ENCODE measurements around the gene ZIC1.

ZIC1 gene

DNA sequence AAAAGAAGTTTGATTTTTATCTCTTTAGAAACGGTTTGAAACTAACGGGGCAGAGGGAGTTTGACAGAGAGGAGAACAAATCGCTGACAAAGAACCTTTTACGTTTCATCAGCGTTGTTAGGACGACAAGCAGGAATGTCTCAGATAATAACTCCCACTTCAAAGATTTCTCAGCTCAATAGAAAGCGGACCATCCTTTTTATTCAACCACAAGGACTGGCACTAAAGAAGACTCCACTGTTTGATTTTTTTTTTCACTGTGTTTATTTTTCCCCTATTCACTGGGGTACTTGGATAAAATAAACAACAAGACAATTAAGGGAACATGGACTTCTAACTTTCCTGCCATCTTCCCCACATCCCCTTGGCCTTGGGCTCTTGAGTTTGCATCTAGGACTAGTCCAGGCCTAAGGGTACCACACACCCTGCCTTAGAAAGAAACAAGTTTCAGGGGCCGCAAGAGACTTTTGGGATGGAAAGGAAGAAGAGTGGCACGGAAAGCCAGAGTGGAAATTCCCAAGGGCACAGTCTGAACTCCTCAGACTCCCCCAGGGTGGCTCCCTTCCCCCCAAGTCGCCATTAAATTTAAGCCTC lies 21.8 kb upstream of the ZIC1 start:
- ATAC-seq (ENCODE audit: low read depth) = no peak
- no peak overlapping the region for H3K4me3 Mint-ChIP-seq
- H3K4me1 Mint-ChIP-seq = no peaks in the 10 kb centered on the region
- no peak for DNase-seq (ENCODE audit: low spot score in 2 of 2)
- H3K36me3 Mint-ChIP-seq = no peaks in the 10 kb centered on the region
- H3K27me3 Mint-ChIP-seq = peaks cover 14% of the 10 kb centered on the region
- H3K9me3 Mint-ChIP-seq = peaks cover 2% of the 10 kb centered on the region
- no peak overlapping the region for H3K27ac Mint-ChIP-seq

DNA sequence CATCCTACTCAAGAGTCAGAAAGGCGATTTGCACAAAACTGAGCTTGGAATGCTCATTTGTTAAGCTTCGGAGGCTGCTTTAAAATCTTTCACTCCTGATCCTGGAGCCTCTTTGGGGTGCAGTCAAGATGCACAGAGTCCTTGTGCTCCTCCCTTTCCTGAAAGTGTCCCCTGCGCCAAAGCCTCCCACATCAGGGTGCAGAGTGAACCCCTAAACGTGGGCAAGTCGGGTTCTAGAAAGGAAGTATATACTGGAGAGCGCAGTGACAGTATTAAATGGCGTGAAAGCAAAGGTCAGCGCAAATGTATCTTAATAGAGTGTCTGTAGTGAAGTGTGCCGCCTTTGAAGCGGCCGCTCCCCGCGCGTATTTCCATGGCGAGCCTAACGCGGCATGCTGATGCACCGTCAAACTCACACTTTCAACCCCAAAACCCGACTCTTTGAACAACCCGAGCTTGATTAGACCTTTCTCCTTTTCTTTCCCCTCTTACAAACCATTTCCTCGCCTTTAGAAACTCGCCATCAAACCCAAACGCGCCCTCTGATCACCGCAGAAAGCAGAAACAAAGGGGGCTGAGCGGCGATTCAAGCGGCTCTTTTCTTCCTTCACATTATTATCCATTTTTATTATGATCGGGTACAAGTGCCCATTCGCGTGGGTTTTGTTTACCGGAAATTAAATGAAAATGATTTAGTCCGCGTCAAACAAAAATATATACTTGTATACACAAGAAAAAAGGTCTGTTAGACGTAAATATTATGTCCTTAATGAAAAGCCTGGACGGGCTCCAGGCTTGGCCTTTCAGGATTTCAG lies 21.1 kb upstream of the ZIC1 start:
- Mint-ChIP-seq H3K27ac (no peak overlapping the region), H3K4me1 (no peaks in the 10 kb centered on the region), H3K9me3 (peaks cover 2% of the 10 kb centered on the region), H3K27me3 (peaks cover 13% of the 10 kb centered on the region), H3K4me3 (no peak overlapping the region), H3K36me3 (no peaks in the 10 kb centered on the region)
- DNase-seq (ENCODE audit: low spot score in 2 of 2) (no peak), ATAC-seq (ENCODE audit: low read depth) (no peak)

DNA sequence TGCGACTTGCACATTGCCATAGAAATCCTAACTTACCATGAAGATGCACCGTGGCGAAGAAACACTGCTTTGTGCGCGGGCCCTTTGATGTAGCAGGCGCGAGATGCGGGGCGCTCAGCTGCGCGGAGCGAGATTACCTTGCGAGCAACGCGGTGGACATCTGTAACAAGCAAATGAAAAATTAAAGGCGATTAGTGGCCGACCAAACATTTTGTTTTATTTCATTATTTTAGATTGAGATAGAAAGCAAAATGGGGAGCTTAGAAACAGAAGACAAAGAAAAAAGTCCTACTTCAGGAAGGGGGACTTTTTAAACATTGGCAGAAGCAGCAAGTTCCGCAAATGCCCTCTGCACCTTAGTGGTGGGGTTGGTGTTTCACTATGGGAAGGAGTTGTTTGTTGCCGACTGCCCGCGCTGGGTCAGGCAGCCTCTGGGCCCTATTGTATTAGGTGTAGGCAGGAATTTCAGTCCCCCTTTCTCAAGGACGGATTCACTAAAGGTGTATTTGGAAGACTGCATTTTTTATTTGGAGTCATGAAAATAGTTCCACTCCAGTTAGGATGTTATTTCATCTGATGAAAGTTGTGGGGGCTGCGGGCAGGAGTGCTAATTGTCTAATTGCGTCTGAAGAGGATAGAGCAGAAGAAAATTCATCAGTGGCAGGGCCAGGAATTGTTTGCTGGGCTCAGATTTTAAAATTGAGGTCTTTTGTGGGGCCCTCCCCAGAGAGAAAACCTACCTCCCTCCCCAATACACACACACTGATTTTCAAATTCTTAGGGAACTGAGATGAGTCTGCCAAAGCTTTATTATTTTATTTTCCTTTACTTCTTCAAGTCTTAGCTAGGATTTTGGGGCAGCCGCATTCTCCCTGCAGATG lies 20.2 kb upstream of the ZIC1 start:
- DNase-seq (ENCODE audit: low spot score in 2 of 2) (no peak), ATAC-seq (ENCODE audit: low read depth) (no peak)
- H3K27me3 Mint-ChIP-seq = peaks cover 13% of the 10 kb centered on the region
- no peak overlapping the region for H3K4me3 Mint-ChIP-seq
- H3K4me1 Mint-ChIP-seq = peaks cover under 1% of the 10 kb centered on the region
- H3K27ac Mint-ChIP-seq = no peak overlapping the region
- H3K36me3 Mint-ChIP-seq = no peaks in the 10 kb centered on the region
- peaks cover 2% of the 10 kb centered on the region for H3K9me3 Mint-ChIP-seq

DNA sequence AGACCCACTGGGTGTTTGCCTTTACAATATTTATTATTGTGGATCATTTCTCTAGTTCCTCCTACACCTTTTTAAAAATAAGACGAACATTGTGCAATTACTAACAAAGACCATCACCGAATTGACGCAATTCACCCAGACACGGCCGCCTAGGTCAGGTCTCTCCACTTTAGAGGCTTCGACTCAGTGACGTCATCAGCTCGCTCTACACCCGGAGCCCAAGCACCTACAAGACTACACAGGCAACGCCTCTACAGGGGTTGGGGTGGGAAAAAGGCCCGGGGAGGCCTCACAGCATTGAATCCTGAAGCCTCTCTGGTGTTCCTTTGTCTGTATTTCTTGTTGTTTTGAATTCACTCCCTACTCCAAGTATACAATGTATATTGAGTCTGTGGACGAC lies 19.4 kb upstream of the ZIC1 start:
- Mint-ChIP-seq H3K4me3 (no peak overlapping the region), H3K36me3 (no peaks in the 10 kb centered on the region), H3K4me1 (peaks cover 2% of the 10 kb centered on the region), H3K27me3 (peaks cover 11% of the 10 kb centered on the region), H3K9me3 (peaks cover 2% of the 10 kb centered on the region), H3K27ac (no peak overlapping the region)
- DNase-seq (ENCODE audit: low spot score in 2 of 2) (no peak), ATAC-seq (ENCODE audit: low read depth) (no peak)

DNA sequence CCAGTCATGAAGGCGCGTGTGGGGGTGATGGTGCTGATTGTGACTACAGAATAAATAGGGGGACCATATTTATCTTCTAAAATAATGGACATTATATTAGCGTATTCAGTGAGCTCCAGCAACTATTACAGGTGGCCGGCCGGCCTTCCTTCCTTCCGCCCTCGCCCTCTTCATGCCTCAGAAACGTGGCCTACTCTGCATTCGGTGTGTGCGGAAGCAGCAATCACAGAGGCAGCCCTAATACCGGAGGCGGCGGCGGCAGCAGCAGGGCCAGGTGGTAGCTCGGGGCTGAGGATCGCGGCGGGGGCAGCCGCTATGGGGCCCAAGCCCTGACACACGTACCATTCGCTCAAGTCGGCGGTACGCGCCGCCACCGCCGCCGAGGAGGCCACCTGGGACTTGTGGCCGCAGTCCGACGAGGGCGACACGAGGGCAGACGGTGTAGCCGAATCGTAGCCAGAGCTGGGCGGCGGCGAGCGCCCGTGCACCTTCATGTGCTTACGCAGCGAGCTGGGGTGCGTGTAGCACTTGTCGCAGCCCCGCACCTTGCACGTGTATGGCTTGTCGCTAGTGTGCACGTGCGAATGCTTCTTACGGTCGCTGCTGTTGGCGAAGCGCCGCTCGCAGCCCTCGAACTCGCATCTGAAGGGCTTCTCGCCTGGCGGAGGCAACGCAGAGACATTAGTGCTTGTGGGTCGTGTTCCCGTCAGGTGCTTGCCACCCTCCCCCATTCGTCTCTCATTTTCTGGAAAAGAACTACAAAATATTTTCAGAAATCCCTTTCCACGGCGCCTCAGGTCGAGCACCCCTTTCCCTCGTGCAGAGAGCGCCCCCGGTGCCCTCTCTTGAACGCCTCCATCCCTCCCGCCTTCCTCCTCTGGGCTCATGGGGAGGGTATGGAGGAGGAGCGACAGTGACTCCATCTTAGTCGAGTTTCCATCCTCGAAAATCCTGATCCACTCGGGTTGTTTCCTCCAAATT lies 18.3 kb upstream of the ZIC1 start:
- ATAC-seq (ENCODE audit: low read depth) = no peak
- H3K27ac Mint-ChIP-seq = no peak overlapping the region
- H3K36me3 Mint-ChIP-seq = no peaks in the 10 kb centered on the region

DNA sequence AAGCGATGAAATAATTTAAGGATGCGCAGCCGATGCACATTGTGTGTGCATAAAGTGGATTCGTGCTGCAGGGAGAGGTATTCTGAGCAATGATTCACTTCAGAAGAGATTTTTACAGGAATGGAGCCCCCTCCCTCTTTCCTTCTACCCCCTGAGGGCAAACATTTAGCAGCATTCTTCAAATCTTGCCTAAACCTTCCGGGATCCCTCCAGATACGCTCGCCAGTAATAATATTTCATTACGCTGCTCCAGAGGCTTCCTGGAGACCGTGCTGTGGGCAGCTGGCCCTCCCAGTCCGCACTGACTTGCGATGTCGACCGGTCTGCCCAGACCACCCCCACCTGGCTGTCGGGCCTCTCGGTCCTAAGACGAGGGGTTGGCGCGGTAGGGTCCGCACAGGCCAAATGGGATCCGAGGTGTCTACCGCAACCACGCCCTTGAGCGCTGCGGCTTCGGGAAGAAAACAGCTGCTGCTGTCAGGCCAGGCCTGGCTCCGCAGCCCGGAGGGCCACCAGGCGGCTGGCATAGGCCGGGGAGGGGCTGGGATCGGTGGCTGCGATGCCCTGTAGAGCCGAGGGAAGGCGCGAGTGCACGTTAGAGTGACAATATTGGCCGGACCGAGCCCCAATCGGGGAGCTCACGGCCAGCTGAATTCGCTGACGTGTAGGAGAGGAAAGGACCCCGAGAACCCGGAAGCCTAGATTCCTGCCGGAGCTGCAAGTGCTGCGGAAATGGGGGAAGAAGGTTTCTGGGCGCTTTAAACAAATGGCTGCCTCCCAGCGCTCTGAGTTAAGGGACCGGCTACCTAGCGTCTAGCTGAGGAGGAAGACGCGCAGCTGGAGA lies 17.2 kb upstream of the ZIC1 start:
- Mint-ChIP-seq H3K4me3 (no peak overlapping the region), H3K27ac (no peak overlapping the region), H3K36me3 (no peaks in the 10 kb centered on the region), H3K4me1 (peaks cover 2% of the 10 kb centered on the region), H3K9me3 (peaks cover 2% of the 10 kb centered on the region), H3K27me3 (peaks cover 11% of the 10 kb centered on the region)
- DNase-seq (ENCODE audit: low spot score in 2 of 2) = no peak
- ATAC-seq (ENCODE audit: low read depth) = no peak

More for the DNA sequence above, 18.3 kb upstream of the ZIC1 start:
- no peak overlapping the region for H3K4me3 Mint-ChIP-seq
- H3K4me1 Mint-ChIP-seq = peaks cover 2% of the 10 kb centered on the region
- H3K9me3 Mint-ChIP-seq = peaks cover 2% of the 10 kb centered on the region
- H3K27me3 Mint-ChIP-seq = peaks cover 11% of the 10 kb centered on the region
- no peak for DNase-seq (ENCODE audit: low spot score in 2 of 2)

DNA sequence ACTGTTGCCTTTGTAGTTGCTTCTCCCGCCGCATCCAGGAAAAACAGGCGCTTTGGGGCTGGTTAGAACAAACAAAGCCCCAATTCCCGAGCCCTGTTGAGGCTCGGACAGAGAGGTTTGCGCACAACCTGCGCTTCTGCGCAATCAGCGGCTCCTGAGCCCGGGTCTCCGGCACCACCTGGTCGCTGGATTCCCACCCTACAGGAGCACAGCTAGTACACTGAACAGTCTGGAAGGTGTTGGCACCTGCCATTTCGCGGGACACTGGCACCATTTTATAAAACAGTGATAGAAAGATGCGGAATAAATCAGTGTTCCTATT lies 16.6 kb upstream of the ZIC1 start:
- Mint-ChIP-seq H3K36me3 (no peaks in the 10 kb centered on the region), H3K4me3 (no peak overlapping the region), H3K4me1 (peaks cover 2% of the 10 kb centered on the region), H3K9me3 (peaks cover 2% of the 10 kb centered on the region), H3K27me3 (peaks cover 11% of the 10 kb centered on the region), H3K27ac (no peak overlapping the region)
- DNase-seq (ENCODE audit: low spot score in 2 of 2) = no peak
- ATAC-seq (ENCODE audit: low read depth) = no peak

DNA sequence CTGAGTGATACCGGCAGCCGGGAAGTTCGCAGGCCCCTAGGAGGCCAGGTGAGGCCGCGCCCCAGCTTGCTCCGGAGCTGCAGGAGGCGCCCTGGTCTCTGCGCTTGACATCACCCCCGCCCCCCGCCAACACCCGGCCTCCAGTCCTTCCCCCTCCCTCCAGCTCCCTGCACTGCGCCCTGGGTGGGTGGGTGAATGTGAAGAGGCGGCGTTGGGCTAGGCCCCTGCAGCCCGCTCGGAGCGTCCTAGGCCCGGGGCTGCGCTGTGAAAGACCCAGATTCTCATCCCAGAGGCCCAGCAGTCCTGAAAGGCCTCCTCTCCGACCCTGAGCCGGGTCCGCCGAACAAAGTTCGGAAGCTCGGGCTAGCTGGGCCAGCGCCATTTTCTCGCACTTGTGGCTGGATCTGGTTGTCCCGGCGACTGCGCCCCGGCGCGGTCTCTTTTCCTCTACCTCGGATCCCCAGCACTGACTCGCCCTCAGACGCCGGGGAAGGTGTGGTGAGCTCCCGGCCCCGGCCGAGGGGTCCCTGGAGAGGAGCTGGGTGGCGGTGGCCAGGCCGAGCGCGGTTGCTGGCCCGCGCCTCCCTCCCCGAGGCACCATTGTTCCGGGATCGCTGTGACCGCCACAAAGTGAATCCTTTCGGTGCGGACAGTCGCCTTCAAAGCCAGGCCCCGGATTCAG lies 15.8 kb upstream of the ZIC1 start:
- Mint-ChIP-seq H3K27ac (no peak overlapping the region), H3K4me1 (peaks cover 2% of the 10 kb centered on the region), H3K4me3 (no peak overlapping the region), H3K9me3 (peaks cover 3% of the 10 kb centered on the region), H3K36me3 (peaks cover 3% of the 10 kb centered on the region), H3K27me3 (peaks cover 10% of the 10 kb centered on the region)
- ATAC-seq (ENCODE audit: low read depth) (no peak), DNase-seq (ENCODE audit: low spot score in 2 of 2) (no peak)

DNA sequence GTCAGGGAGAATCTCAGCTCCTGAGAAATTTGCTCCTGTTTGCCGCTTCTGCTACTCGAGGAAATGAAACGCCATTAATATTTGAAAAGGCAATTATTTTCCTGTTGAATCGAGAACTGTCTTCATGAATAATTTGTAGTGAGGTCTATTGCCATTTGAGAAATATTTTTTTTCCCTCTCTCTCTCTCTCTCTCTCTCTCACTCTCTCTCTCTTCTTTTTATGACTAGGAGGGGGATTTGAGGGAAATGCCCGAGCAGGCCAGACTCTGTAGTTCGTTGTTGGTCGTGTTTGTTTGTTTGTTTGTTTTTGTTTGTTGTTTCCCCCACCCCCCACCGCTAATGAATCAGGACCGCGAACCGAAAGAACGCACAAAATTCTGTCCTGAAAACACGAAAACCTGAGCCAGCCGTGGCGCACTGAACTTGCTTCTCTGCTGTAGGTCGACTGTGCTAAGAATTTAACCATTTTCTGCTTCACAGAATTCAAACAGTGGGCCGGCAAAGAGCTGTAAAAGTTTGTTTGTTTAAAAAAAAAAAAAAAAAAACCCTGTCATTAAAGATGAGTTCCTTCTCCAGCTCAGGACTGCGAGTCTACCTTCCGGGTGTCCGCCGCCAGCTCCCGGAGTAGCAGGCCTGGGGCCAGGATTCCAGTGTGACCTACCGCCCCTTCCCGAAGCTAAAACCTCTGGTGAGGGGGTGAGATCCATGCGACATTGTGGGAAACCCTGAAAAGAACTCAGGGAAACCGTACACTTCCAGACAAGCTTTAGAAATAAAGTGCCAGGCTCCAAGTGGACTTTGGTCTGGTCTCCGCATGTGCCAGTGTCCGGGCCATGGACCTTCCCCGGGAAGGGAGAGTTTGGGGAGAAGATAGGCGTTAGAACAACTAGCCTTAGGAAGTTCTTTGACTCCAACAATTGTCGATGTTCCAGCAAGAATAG lies 15.0 kb upstream of the ZIC1 start:
- H3K36me3 Mint-ChIP-seq = peaks cover 3% of the 10 kb centered on the region
- H3K27ac Mint-ChIP-seq = no peak overlapping the region
- peaks cover 2% of the 10 kb centered on the region for H3K4me1 Mint-ChIP-seq
- H3K27me3 Mint-ChIP-seq = peaks cover 9% of the 10 kb centered on the region
- H3K9me3 Mint-ChIP-seq = peaks cover 3% of the 10 kb centered on the region
- ATAC-seq (ENCODE audit: low read depth) (no peak), DNase-seq (ENCODE audit: low spot score in 2 of 2) (no peak)
- H3K4me3 Mint-ChIP-seq = no peak overlapping the region

DNA sequence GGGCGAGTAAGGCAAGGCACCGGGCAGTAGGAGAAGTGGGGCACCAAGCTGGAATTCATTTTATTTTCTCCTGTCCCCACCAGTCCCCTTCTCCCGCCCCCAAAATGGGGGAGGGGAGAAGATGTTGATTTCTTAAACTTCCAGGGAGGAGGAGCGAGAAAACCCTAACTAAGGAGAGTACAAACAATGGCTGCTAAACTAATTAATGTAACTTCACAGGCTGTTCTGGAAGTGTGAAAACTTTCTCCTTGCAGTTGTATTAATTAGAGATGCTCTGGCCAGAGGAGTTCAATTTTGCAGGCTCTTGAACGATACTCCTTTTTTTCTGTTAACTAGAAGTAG lies 14.3 kb upstream of the ZIC1 start:
- no peak for ATAC-seq (ENCODE audit: low read depth)
- Mint-ChIP-seq H3K4me1 (peaks cover 2% of the 10 kb centered on the region), H3K27ac (no peak overlapping the region)

DNA sequence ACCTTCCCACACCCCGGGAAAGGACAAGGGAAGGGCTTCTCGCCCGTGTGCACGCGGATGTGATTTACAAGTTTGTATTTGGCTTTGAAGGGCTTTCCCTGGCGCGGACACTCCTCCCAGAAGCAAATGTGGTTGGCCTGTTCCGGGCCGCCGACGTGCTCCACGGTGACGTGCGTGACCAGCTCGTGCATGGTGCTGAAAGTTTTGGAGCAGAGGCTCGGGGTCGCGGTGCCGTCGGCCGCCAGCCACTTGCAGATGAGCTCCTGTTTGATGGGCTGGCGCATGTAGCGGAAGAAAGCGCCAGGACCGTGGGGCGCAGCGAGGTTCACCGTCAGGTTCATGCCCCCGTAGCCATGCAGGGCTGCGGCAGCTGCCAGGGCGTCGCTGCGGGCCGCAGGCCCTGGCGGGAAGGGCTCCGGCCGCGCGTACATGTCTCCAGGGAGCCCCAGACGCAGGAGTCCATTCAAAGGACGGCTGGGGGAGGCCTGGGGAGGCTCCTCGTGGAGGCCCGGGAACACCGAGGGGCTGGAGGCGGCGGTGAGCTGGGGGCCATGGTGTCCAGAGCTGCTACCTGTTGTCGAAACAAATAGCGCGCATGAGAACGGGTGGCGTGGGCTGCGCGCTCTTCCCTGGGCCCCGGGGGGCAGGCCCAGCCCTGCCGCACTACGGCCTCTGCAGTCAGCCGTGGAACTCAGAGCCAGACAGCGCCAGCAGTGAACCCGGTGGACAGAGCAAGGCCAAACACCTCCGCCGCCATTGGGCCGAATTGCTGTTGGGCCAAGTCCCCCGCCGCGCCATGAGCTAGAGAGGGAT lies 13.1 kb upstream of the ZIC1 start:
- H3K27ac Mint-ChIP-seq = no peak overlapping the region
- peaks cover 9% of the 10 kb centered on the region for H3K27me3 Mint-ChIP-seq
- H3K9me3 Mint-ChIP-seq = peaks cover 3% of the 10 kb centered on the region
- DNase-seq (ENCODE audit: low spot score in 2 of 2) (no peak), ATAC-seq (ENCODE audit: low read depth) (no peak)
- peaks cover 3% of the 10 kb centered on the region for H3K36me3 Mint-ChIP-seq
- peaks cover 2% of the 10 kb centered on the region for H3K4me1 Mint-ChIP-seq
- H3K4me3 Mint-ChIP-seq = no peak overlapping the region

More for the DNA sequence above, 14.3 kb upstream of the ZIC1 start:
- Mint-ChIP-seq H3K4me3 (no peak overlapping the region), H3K36me3 (peaks cover 3% of the 10 kb centered on the region), H3K9me3 (peaks cover 3% of the 10 kb centered on the region), H3K27me3 (peaks cover 9% of the 10 kb centered on the region)
- DNase-seq (ENCODE audit: low spot score in 2 of 2) = no peak

All from memory B cell (primary cell).